Measurements from ENCODE around the gene METRN. TPM values are rescaled to one million over a fixed set of nuclear protein-coding genes. Genes with fewer than 3 reads are reported as not detected.

METRN gene
- total RNA-seq, 4 donors from 2014 or later = 19.1 to 76.5 (median 26.7) TPM

GRCh38 chr16:723695-724094 is 8.8 kb downstream of the METRN start:
- H3K9me3 ChIP-seq = no peaks in the 10 kb centered on the region
- TF ChIP-seq CTCF (IDR thresholded peaks at IDR 0.05) (no peak), POLR2A (IDR thresholded peaks at IDR 0.05) (no peak)
- H3K27me3 ChIP-seq = peaks cover 0 to 26% of the 10 kb centered on the region in 2 donors
- H3K4me3 ChIP-seq = no peak overlapping the region
- no peak overlapping the region for H3K27ac ChIP-seq
- DNase-seq = no peak
- H3K36me3 ChIP-seq = no peaks in the 10 kb centered on the region
- intact Hi-C loops (cut with DNase I; ENCODE audit: low total_unique reads) = no loop called here
- peaks cover 0 to 33% of the 10 kb centered on the region in 2 donors for H3K4me1 ChIP-seq

- Histone ChIP-seq H3K27me3 (peaks cover 0 to 28% of the 10 kb centered on the region in 2 donors), H3K36me3 (no peaks in the 10 kb centered on the region), H3K4me3 (no peak overlapping the region), H3K4me1 (peaks cover 0 to 33% of the 10 kb centered on the region in 2 donors), H3K27ac (no peak overlapping the region), H3K9me3 (no peaks in the 10 kb centered on the region)
- no peak for TF ChIP-seq POLR2A (IDR thresholded peaks at IDR 0.05)
- no peak for TF ChIP-seq CTCF (IDR thresholded peaks at IDR 0.05)
- DNase-seq = no peak
- intact Hi-C loops (cut with DNase I; ENCODE audit: low total_unique reads) = no loop called here
Observed at GRCh38 chr16:724188-725040, 9.5 kb downstream of the METRN start.

GRCh38 chr16:725041-725376 is 10.1 kb downstream of the METRN start:
- peaks cover 0 to 30% of the 10 kb centered on the region in 2 donors for H3K4me1 ChIP-seq
- DNase-seq = no peak
- no peaks in the 10 kb centered on the region for H3K9me3 ChIP-seq
- H3K4me3 ChIP-seq = no peak overlapping the region
- intact Hi-C loops (cut with DNase I; ENCODE audit: low total_unique reads) = no loop called here
- TF ChIP-seq CTCF (IDR thresholded peaks at IDR 0.05) = no peak
- no peak for TF ChIP-seq POLR2A (IDR thresholded peaks at IDR 0.05)
- no peak overlapping the region for H3K27ac ChIP-seq
- H3K36me3 ChIP-seq = no peaks in the 10 kb centered on the region
- peaks cover 0 to 28% of the 10 kb centered on the region in 2 donors for H3K27me3 ChIP-seq

GRCh38 chr16:725463-726187 is 10.7 kb downstream of the METRN start:
- H3K9me3 ChIP-seq = no peaks in the 10 kb centered on the region
- peaks cover 0 to 25% of the 10 kb centered on the region in 2 donors for H3K4me1 ChIP-seq

More at GRCh38 chr16:725463-726187, 10.7 kb downstream of the METRN start:
- intact Hi-C loops (cut with DNase I; ENCODE audit: low total_unique reads) = no loop called here
- Histone ChIP-seq H3K27ac (no peak overlapping the region), H3K27me3 (peaks cover 0 to 28% of the 10 kb centered on the region in 2 donors), H3K4me3 (no peak overlapping the region), H3K36me3 (no peaks in the 10 kb centered on the region)
- TF ChIP-seq CTCF (IDR thresholded peaks at IDR 0.05) (no peak), POLR2A (IDR thresholded peaks at IDR 0.05) (no peak)
- DNase-seq = no peak
